ELF-1 (cell line): ENCODE results near the gene CALCR.

Experiments
- DNase-seq: peaks from one replicate; pipeline ENCODE4 v3.0.0-alpha.2; 2016; ENCODE audit warnings: low read depth, low spot score

The CALCR gene

DNA sequence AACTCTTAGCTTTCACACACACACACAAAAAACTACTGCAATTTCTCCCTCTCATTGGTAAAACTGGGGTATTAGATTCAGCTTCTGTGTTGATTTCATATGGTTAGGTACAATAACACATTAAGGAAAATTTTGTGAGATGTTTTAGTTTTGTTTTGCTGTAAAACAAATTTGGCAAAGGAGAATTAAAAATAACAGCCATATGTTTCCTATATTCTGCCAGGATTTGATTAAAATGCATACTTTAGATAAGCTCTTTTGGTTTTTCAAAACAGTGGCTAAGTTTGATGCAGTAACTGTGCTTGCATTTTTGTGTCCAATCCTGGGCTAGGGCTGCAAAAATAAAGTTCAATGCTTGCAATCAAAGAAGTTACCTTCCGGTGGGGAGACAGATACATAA, 126.3 kb downstream of the CALCR start:
- DNase-seq = no peak

DNA sequence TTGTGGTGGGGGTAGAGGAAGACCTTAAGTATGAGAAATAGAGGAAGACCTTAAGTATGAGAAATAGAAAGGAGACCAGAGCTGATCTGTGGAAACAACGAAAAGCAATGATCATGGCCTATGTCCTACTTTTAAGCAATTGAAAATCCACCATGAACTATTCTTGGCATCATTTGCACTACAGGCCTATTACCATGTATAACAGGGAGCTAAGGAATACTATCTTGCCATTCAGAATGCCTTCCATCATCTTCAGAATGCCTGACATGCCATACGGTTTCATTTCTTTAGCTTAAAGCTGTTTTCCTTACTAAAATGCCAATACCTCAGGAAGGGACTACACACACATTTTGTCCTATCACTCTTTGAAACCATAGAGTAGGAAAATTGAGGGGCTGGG, 127.0 kb downstream of the CALCR start:
- no peak for DNase-seq

DNA sequence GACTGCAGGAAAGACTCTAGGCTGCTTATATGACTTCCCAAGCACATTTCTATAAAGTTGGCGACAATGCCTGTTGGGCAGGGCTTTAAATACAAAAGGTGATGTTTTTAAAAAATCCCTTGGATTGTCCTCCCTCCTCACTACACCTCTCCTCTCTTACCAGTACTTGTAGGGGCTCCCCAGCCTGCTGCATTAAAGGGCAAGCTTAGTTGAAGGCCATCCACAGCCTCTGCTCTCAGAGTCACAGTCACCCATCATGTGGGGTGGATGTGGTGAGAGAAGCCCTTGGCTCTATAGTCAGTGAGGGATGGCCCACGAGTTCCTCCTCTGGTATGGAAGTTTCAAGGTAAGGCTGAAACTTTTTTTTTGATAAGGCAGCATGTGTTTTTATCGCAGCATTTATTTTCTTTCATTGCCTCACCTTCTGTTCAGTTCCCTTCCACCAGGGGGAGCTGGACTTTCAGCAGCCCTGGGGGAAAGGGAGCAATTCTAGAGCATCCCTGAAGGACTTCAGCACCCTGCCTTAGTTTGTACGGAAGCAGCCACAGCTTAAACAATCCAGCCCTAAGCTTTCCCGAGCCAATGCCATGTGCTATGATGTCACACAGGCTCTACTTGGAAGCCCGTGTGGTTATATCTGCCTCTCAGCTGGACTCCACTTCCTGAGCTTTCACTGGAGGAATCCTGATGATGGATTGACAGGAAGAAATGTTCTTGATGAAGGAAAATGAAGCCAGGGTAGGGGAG, 131.9 kb downstream of the CALCR start:
- peak; percentile 73 for DNase-seq

DNA sequence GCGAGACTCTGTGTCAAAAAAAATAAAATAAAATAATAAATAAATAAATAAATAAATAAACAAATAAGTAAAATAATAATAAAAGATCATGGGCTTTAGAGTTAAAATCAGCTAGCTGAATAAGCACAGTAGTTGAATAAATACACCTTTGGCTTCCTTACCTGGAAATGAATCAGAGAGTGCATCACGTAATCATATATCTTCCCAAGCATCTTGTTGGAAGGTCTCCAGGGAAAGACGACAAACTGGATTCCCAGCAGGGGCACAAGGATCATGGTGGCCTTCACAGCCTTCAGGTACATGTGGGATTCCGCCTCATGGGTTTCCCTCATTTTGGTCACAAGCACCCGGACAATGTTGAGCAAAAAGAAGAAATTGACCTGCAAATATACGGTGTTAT, 138.7 kb downstream of the CALCR start:
- no peak for DNase-seq

DNA sequence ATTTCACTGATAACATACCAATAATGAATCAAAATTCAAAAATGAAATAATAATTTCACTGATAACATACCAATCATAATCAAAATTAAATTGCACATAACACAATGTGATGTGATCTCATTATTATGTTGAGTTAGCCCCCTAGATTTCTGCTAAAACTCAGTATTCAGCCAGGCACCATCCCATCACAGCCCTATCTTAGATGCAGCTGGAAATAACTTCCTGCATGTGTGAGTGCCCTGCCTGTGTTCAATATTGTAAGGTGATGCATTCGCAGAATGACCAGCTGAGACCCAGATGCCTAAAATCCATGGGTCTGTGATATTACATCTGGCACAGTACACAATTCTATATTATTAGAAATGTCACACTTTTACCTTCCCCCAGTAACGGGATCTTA, 142.4 kb downstream of the CALCR start:
- no peak for DNase-seq

DNA sequence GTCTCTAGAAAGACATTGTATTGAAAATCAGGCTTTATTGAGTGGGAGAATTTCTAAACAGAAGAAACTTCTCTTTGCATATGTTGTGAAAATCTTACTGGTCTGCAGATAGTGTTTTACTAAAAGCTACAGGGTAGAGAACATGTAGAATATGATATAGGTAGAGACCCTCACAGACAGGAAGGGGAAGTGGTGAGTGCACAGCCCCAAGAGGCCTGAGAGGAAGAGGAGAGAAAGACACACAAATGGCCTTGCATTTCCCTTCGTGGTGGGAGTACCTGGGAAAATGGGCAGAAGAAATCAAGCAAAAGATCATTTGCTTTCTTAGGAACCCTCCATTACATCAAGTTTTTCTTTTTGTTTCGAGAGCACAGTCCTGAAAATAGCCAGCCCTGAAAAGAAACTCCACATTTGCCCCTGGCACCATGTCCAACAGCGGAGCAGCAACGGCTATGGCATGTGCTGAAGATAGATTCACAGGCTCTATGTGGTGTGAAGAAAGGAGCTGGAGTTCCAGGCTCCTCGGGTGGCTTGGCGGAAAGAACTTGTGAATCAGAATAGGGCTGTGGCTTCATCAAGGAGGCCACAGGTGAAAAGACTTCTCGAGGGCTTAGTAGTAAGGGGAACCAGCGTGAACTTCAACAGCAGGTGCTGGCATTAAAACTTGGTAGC, 143.5 kb downstream of the CALCR start:
- DNase-seq = no peak

DNA sequence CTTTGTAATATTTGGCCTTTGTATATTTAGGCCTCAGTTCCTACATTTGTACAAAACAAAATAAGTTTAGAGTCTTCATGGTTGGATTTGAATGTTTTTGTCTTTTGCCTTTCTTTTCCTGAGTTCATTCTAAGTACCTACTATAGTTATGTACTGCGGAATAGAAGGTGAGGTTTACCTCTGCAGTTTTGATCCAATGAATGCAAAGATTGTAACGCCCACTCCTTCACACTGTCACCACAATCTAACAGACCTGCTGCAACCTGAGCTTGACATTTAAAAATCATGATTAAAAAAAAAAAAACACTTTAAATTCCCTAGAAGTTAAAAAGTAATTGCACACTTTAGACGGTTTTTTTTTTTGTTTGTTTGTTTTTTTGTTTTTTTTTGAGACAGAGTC, 145.0 kb downstream of the CALCR start:
- no peak for DNase-seq

DNA sequence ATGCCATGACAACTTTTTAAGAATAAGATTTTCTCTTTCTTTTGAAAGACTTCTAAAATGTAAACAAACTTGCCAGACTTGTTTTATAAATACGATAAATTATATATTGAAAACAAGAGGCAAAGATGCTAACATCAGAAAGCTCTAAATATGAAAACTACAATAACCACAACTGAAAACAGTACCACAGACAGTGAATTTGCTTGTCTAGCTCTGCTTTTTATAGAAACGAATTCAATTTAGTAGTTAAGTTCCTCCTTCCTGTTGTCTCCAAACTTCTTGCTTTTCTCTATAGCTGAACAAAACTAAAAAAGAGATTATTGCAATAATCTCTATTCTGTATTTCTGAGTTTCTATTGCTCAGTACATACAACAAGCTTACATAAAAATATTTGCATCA, 147.4 kb downstream of the CALCR start:
- no peak for DNase-seq

DNA sequence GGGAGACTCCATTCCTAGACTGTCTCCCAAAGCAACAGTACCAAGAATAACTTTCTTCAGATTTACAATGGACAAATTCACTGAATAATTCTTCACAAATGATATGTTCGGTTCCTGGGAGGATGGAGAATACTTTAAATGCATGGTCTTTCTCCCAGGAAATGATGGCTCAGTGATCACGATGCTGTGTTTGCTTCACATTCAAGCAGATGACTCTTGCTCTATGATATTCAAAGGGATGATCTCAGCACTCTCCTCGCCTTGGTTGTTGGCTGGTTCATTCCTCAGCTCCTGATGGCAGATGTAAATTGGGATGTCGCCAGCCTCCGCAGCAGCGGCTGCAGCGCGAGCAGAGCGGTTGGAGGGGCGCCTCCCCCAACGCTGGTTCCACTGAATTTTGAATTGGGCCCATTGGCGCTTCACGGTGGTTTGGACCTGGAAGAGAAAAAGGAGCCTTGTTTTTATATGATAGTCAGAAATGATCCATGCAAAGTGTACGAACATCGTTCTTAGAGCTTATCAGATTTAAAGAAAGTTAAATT, 148.3 kb downstream of the CALCR start:
- no peak for DNase-seq

DNA sequence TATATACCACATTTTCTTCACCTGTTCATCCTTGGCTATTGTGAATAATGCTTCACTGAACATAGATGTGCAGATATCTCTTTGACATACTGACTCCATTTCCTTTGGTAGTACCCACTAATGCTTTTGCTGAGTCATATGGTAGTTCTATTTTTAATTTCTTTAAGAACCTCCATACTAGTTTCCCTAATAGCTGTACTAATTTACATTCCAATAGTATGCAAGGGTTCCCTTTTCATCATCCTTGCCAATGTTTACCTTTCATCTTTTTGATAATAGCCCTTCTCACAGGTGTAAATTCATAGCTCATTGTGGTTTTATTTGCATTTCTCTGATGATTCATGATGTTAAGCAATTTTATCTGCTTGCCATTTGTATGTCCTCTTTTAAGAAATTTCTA, 159.9 kb downstream of the CALCR start:
- no peak for DNase-seq

DNA sequence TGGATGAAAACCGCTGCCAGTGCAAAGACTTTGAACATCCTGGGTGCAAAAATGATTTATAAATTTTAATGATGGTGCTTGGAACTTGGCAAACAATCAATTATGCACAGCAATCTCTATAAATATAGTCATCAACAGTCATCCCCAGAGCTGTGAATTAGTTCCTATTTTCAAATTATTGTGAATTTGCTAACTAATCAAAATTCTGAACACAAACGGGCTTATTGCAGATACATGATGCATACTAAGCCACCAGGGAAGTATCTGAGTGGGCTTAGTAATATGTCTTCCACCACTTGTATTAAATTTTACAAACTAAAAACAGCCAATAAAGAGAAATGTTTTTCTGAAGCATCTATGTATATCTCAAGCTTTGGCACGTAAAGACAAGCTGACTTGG, 165.2 kb downstream of the CALCR start:
- no peak for DNase-seq

DNA sequence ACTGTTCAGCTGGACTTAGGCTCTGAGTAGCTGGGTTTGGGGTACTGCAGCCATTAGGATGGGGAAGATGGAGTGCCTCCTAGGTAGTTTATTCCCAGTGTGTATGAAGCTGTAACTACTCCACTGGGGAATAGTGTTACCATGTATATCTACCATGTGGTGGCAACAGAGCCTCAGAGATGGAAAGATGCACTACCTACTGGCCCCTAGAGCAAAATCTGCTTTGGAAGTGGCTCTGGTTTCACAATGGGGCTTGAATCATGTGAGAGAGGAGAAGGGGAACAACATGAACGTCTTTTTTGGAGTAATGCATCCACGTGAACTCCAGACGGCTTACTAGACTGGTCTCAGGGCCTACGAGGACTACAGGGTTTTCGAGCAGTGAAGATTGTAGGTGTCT, 167.3 kb downstream of the CALCR start:
- no peak for DNase-seq

DNA sequence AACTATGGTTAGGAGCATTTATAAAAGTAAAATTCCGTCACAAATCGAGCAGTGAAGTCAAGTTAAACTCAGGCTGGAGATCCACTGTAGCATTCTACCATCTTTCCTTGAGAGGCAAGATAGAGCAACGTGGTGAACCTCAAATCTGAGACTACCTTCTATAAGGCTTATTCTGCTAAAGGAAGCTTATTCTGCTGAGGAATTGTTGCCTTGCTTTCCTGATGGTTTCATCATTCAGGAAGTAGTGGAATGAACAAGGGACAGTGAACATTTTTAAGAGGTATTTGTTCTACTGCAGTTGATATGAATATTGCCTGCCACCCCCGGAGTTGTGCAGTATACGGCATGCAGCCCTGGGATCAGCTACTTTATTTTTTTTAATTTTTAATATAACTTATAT, 171.6 kb downstream of the CALCR start:
- no peak for DNase-seq

DNA sequence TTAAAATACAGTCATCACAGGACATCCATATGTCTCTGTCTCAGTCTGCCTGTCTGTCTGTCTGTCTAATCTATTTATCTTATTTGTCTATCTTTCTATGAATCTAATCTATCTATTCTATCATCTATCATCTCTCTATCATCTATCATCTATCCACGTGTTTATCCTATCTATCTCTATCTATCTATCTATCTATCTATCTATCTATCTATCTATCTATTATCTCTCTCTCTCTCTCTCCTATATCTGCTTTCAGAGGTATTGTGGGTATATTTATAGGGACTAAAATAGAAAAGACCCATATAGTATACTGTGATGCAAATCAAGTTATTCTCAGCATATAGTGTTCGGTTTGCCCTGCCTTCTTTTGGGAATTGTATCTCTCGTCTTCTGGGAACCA, 174.9 kb downstream of the CALCR start:
- no peak for DNase-seq

DNA sequence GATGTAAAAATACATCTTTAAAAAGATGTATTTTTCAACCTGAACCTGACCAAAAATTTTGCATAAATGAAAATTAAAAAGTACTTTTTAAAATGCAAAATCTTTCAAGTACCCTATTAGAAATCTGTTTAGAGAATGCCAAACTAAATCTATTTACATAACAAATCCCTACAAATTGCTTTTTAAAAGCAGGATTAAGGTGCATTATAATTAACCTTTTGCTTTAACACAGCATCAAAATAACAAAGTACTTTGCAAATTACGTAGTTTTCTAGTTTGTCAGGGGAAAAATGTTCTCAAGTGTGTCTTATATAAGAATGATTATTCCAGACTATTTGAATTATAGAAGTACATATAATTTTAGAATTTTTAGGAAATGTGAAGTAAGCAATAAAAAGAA, 181.5 kb downstream of the CALCR start:
- DNase-seq = no peak

DNA sequence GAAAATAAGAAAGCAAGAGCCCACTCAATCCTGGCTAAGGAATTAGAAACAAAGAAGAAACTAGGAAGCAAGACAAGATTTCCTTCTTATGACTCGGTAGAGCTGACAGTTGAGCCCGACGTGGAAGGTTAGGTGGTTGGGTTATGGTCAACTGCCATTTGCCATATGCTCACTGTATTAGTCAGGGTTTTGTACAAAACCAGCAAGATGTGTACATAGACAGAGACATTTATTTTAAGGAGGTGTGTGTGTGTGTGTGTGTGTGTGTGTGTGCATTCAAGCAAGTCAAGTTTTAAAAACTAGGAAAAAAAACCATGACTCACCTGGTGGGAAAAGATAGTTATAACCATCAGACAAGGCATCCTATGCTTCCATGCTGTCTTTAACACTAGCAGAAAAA, 183.9 kb downstream of the CALCR start:
- DNase-seq = no peak

DNA sequence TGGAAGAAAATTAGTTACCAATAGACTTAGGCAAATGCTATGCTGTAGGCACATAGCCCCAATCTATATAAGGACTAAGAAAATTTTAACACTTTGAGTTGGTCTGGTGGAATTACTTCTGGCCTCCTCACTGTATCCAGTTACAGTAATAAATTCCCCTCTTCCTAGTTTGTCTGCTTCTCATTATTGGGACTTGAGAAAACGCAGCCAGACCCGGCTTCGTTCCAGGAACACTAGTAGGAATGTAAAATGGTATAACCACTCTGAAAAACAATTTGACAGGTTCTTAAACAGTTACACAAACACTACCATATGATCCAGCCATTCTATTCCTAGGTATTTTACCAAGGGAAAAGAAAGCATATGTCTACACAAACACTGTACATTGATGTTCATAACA, 192.2 kb downstream of the CALCR start:
- DNase-seq = no peak

DNA sequence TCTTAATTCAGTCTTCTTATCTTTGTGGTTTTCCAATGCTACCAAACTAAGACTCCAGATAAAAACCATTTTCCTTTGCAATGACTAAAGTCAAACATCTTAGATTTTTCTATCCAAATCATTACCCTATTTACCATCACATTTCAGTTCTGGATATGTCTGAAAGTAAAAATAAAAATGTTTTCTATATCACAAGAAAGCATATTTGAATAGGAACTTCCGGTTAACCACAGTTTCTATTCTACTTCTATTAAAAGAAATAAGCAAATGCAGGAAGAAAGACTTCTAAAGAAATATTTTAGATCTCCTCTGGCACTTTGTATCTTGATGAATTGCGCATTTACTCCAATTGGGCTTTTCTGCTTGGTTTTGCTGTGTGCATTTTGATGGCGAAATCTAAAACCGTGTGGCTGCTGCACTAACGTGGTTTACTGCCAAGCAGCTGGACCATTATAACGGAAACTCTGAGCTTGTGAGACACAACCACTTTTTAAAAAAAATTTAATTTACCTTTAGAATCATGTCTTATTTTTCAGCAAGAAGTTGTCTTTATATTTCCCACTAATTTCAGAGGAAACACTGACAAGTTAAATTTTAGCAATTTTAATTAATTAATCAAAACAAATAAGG, 196.3 kb downstream of the CALCR start:
- no peak for DNase-seq

DNA sequence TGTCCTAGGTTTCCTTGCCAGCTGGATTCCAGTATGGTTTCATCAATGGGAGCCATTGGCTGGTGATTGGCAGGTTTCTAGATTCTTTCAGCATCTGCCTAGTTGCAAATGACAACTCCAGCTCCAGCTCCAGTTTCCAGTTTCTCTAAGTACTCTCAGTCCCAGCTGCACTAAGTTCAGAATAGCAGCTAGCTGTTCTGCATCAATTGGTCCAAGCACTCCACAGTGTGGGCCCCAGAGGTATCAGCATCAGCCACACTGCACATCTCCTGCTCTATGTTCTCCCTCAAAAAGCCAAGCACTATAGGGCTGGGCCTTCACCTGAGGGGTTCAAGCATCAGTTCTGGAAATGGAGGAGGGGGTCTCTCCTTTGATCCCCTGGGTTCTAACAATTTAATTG, 198.9 kb downstream of the CALCR start:
- DNase-seq = no peak
